Gastrocnemius medialis (tissue), 4 donors: Measurements from ENCODE around the gene CDH3.

Experiments
- POLR2A ChIP-seq, 2 donors: fragments of 450-650 bp; IDR thresholded peaks; one replicate each; pipeline ENCODE4 v1.6.1; 2017; ENCODE audit warnings: antibody characterized with exemption in 2 of 2, mild to moderate bottlenecking in 2 of 2, moderate library complexity in 2 of 2
- TF ChIP-seq, protein P1 (sequence below), 5 experiments: fragments of 450-650 bp in 3 of 5; fragments of 200-600 bp in 2 of 5; sonication (generic) in 2 of 5; IDR thresholded peaks in 4 of 5; conservative IDR thresholded peaks in 1 of 5; 1 replicate in 4 of 5; 2 replicates in 1 of 5; pipeline ENCODE4 v1.5.1; 2016 to 2019; ENCODE audit warnings: antibody characterized with exemption in 5 of 5, mild to moderate bottlenecking in 3 of 5, moderate library complexity in 3 of 5

- no peak for TF ChIP-seq POLR2A (IDR thresholded peaks at IDR 0.05)
- TF ChIP-seq, protein P1, sequence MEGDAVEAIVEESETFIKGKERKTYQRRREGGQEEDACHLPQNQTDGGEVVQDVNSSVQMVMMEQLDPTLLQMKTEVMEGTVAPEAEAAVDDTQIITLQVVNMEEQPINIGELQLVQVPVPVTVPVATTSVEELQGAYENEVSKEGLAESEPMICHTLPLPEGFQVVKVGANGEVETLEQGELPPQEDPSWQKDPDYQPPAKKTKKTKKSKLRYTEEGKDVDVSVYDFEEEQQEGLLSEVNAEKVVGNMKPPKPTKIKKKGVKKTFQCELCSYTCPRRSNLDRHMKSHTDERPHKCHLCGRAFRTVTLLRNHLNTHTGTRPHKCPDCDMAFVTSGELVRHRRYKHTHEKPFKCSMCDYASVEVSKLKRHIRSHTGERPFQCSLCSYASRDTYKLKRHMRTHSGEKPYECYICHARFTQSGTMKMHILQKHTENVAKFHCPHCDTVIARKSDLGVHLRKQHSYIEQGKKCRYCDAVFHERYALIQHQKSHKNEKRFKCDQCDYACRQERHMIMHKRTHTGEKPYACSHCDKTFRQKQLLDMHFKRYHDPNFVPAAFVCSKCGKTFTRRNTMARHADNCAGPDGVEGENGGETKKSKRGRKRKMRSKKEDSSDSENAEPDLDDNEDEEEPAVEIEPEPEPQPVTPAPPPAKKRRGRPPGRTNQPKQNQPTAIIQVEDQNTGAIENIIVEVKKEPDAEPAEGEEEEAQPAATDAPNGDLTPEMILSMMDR (IDR thresholded peaks at IDR 0.05 in 4 of 5, conservative IDR thresholded peaks at IDR 0.05 in 1 of 5): no peak
Observed at GRCh38 chr16:68636064-68636560, 9.0 kb upstream of the CDH3 start.
